Measurements from ENCODE around the gene LRRC26.

Gene LRRC26

GRCh38 chr9:137167747-137168572 lies 1.9 kb downstream of the LRRC26 start:
- no peak for DNase-seq (ENCODE audit: low spot score)

- no peak for DNase-seq (ENCODE audit: low spot score)
Observed at GRCh38 chr9:137167277-137167746, 2.5 kb downstream of the LRRC26 start.

- DNase-seq (ENCODE audit: low spot score), result no peak
Observed at GRCh38 chr9:137166380-137167229, 3.2 kb downstream of the LRRC26 start.

- DNase-seq (ENCODE audit: low spot score), result no peak
Observed at GRCh38 chr9:137165250-137165836, 4.5 kb downstream of the LRRC26 start.

GRCh38 chr9:137164370-137165249 lies 5.2 kb downstream of the LRRC26 start:
- DNase-seq (ENCODE audit: low spot score), result no peak

GRCh38 chr9:137163805-137164204 lies 6.0 kb downstream of the LRRC26 start:
- DNase-seq (ENCODE audit: low spot score), result no peak

- DNase-seq (ENCODE audit: low spot score), result no peak
Observed at GRCh38 chr9:137163365-137163715, 6.5 kb downstream of the LRRC26 start.

GRCh38 chr9:137162505-137163364 lies 7.1 kb downstream of the LRRC26 start:
- DNase-seq (ENCODE audit: low spot score), result no peak

GRCh38 chr9:137161558-137162486 lies 8.0 kb downstream of the LRRC26 start:
- no peak for DNase-seq (ENCODE audit: low spot score)

GRCh38 chr9:137160716-137161557 lies 8.9 kb downstream of the LRRC26 start:
- no peak for DNase-seq (ENCODE audit: low spot score)

- DNase-seq (ENCODE audit: low spot score), result no peak
Observed at GRCh38 chr9:137160054-137160425, 9.8 kb downstream of the LRRC26 start.

- DNase-seq (ENCODE audit: low spot score), result no peak
Observed at GRCh38 chr9:137159105-137160053, 10.5 kb downstream of the LRRC26 start.

GRCh38 chr9:137158625-137159024 lies 11.2 kb downstream of the LRRC26 start:
- DNase-seq (ENCODE audit: low spot score), result no peak

- DNase-seq (ENCODE audit: low spot score), result no peak
Observed at GRCh38 chr9:137157618-137158415, 12.0 kb downstream of the LRRC26 start.

- DNase-seq (ENCODE audit: low spot score), result peak; percentile 80
Observed at GRCh38 chr9:137156567-137157375, 13.1 kb downstream of the LRRC26 start.

Measured in AG08395 (cell line).